T-helper 1 cell (primary cell): ENCODE data around the gene ZNF791.
"Not testable (repeated sequence)": the region's sequence is repeated elsewhere in the genome, so short reads cannot be mapped to it uniquely, and the experiment has no call there.

ENCODE experiments used
- DNase-seq, 5 donors: peaks; one replicate each; pipeline ENCODE4 v3.0.0-alpha.2; 2012 to 2020

Gene ZNF791

DNA sequence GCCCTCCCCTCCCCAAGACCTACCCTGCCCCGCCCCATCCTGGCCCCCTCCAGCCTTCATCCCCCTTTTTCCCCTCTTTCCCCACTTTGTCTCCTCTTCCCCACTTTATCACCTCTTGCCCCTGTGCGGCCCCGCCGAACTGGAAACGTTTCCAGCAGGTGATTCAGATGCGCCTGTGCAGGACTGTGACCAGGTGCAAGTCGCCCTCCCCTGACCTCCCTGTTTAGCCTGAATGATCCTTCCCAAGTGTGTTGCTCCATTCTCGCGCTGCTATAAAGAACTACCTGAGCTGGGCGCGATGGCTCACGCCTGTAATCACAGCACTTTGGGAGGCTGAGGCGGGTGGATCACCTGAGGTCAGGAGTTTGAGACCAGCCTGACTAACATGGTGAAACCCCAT lies 25.9 kb downstream of the ZNF791 start:
- no peak for DNase-seq

DNA sequence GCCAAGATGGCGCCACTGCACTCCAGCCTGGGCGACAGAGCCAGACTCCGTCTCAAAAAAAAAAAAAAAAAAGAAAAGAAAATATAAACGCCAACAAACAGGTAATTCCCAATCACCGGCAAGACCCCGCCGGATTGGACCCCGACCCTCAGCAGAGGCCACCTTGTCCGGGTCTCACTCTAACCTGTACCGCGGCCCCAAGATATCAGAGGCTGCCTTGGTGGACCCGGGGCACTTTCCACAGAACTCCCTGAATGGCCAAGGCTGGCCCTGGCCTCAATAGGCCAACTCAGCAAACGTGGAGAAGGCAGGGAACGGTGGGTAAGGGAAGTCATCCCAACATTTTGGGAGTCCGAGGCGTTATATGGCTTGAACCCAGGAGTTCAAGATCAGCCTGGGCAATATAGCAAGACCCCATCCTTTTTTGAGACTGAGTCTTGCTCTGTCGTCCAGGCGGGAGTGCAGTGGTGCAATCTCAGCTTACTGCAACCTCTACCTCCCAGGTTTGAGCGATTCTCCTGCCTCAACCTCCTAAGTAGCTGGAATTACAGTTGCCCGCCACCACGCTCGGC lies 28.0 kb downstream of the ZNF791 start:
- no peak for DNase-seq

DNA sequence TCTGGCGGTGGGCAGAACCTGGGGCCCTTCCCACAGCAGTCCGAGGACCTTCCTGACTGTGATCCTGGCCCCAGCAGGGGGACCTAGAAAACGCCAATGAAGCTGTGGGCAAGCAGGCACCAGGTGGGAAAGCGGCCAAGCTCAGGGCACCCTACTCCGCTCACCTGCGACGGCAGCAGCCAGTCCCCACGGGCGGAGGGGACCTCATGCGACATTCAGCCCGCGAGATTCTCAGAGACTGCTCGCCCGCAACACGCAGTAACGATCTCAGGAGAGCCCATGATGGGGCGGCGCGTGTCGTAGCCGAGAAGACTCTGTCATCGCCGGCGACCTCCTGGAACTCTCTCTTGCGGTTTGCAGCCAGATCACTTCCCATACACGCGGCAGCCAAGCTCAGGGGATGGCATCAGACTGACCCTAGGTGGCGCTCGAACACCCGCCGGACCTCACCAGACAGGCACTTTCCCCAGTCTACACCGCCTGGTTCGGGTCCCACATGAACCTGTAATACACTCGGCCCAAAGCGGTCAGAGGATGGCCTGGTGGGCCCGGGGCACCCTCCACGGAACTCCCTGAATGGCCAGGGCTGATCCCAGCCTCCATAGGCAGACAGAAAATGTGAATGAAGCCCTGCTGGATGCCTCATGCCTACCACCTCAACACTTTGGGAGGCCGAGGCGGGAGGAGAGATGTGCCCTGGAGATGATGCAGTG lies 29.3 kb downstream of the ZNF791 start:
- DNase-seq = peak; percentile 58 to 85 (median 76)

DNA sequence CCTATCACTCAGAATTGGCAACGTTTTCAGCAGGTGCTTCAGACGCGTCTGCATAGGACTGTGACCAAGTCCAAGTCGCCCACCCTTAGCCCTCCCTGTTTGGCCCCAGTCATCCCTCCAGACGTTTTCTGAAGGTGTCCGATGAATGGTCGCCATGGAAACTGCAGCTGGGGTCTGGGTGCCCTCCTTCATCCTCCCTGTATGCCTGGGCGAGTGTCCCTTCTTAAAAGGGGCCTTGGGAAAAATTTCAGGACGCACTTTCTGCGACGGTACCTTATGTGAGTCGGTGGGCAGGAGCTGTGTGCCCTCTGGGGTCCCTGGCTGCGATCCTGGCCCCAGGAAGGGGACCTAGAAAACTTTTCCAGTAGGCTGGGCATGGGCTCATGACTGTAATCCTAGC lies 30.7 kb downstream of the ZNF791 start:
- DNase-seq = no peak

DNA sequence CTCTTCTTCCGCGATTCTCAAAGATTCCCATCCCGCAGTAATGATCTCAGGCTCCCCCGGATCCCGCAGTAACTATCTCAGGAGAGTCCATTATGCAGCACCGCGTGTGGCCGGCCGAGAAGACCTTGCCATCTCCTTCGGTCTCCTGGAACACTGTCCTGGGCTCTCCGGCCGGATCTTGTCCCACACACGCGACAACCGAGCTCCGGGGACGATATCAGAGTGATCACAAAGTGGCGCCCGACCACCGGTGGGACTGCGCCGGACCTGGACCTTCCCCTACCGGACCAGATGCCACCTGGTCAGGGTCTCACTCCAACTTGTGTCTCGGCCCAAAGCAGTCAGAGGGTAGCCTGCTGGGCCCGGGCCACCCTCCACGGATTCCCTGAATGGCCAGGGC lies 31.8 kb downstream of the ZNF791 start:
- DNase-seq = no peak

DNA sequence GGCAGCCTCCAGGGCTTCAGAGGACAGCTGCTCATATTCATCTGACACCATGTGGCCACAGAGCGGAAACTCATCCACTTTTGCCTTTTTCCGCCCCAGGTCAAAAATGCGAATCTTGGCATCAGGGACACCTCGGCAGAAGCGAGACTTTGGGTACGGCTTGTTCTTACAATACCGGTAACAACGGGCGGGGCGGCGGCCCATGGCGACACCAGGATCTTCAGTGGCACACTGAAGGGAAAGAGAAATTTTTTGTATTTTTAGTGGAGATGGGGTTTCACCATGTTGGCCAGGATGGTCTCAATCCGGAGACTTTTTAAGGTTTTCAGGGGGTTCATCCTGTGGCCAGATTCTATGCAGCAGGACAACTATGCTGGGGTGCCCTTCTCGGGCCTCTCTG lies 33.0 kb downstream of the ZNF791 start:
- DNase-seq = not testable (repeated sequence)

DNA sequence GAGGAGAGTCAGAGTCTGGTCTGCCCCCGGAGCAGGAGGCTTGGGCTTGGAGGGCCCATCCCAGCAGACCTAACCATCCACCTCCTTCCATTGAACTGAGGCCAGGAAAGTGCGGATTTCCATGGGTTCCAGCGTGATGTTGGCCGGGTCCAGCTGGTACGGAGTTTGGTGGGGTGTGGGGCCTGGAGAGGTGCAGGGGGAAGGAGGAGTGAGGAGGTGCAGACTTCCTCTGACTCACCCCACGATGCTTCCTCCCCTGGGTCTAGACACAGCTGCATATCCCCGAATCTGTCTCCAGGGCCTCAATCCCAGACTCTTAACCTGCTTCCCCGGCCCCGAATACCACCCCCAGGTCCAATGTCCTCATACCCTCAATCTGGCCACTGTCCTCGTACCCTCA lies 35.8 kb downstream of the ZNF791 start:
- DNase-seq = no peak

DNA sequence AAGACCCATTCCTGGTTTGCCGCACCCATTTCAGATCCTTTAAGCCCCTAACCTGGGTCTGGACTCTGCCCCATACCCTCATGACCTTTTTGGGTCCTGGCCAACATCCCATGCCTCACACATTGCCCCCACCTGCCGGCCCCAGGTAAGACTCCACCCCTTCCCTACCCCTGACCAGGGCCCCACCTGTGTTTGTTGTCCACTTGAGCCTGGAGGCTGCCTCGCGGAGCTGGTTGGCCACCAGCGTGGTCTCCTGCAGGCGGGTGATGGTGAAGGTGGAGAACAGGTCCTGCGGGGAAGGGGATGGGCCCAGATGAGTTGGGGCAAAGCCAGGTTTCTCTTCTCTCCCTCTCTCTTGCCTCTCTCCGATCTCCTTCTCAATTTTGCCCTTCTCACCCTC lies 36.3 kb downstream of the ZNF791 start:
- no peak for DNase-seq

DNA sequence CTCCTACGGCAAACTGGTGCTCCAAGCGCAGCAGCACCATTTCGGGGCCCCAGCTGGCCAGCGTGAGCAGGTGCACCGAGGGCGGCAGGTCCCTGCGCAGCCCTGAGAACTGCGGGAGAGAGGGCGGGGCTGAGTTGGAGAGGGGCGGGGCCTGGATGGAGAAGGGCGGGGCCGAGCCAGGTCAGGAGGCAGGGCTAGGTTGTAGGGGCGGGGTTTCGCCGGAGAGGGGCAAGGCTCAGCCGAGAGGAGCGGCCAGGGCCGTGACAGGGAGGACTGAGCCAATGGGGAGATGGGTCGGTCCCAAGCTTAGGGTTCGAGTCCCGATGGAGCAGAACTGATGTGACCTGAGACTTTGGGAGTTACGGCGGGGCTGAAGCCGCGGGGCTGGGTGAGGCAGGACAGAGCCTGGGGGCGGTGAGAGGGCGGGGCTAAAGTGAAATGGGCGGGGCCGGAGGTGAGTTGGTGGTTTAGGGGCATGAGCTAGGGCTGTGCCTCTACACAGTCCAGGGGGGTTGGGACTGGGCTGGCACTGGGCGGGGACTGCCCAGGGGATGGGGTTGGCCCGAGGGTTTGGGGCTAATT lies 36.9 kb downstream of the ZNF791 start:
- DNase-seq = no peak

DNA sequence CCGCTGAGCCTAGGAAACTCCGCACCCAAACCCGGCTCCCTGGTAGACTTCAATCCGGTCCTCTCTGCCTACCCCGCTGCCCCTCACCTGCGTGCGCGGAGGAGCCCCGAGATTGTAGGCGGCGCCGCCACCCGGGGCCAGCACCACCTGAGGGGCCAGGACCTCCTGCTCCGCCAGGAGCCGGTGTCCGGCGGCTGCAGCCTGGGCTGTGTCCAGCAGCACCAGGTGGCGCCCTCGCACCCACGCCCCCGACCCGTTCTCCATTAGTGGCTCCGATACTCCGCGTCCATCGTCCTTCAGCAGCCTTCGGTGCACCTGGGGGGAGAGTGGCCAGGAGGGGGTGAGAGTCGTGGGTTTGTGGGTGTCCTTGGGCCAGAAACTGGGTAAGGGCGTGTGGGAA lies 37.4 kb downstream of the ZNF791 start:
- no peak for DNase-seq

DNA sequence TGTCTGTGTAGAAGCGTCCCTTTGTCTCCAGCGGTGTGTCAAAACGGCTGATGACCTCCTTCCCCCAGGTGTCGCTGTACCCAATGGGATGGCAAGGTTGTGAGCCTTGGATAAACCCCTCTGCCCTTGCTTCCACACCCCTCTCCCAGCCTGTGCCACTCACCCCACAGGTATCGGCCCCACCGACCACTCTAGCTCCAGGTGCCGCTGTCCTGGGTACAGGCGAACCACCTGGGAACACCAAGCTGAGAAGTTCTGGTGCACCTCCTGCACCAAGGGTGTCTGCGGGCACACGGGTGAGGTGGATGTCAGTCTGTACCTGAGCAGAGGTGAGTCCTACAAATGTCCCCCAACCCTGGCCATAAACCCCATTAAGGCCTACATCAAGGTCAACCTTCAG lies 39.2 kb downstream of the ZNF791 start:
- DNase-seq = no peak

DNA sequence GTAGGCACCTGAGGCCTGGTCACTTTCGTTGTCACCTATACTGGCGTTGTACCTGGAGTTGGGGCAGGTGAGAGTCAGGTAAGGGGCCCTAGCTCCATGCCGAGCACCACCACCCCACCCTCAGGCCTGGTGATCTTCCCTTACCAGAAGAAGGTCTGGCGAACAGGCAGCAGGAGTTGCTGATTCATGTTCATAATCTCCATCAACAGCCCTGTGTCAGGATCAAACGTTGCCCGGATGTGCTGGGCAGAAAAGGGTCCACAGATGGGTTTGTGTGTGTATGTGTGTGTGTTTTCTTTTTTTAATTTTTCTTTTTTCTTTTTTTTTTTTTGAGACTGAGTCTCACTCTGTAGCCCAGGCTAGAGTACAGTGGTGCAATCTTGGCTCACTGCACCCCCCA lies 41.5 kb downstream of the ZNF791 start:
- DNase-seq = no peak

DNA sequence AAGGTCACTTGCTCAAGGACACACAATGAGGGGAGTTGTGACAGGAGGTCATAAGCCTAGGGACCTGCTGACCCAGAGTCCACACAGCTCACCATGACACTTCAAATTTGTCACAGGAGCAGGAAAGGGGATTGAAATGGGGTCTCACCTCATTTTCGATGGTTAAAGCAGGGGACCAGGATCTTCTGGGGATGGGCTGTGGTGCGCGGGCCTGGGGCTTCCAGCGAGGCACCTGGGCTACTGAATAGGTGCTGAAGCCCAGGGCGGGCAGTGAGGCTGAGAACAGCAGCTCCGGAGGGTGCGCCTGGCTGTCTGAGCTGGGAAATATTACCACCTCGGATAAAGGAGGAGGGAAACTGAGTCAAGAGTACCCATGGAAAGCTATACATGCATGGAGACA lies 44.8 kb downstream of the ZNF791 start:
- DNase-seq = no peak

DNA sequence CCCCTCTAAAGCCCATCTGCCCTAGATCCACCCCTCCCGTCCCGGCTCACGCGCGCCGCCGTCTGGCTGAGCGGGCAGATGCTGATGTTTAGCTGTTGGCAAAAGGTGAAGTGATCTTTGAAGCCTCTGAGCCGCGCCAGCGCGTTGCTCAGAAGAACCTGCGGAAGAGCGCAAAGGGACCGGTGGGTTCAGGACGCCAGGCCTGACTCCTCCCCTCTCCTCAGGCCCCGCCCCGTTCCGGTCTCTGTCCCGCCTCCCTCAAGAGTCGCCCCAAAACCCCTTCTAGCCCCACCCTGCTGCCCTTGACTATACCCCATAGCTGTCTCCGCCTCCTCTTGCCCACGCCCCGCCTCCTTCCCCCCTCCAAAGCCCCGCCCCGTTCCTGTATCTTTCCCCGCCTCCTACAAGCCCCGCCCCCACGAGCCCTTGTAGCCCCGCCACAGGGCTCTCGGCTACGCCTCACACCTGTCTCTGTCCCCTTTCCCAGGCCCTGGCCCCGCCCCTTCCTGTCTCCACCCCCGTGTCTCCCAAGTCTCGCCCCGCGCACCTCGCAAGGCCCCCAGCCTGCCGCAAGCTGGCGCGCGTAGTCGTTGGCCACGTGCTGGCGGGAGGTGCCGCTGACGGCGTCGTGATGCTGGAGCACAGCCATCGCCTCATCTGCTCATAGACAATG lies 46.3 kb downstream of the ZNF791 start:
- DNase-seq = no peak

DNA sequence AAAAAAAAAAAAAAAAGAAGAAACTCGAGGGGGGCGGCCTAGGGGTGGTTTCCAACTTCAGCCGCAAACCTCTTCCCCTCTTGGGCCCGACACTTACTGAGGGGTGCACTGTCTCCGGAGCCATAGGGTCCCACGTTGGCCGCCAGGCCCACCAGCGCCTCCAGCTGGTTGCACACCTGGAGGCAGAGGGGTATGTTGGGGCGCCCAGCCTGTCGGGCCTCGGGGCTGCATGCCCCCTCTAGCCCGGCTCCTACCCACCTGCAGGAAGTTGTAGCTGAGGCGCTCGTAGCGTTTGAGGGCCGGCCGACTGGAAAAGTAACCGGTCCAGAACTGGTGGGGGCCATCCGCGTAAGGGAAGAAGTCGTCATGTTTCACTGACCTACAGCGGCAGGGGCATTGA lies 47.2 kb downstream of the ZNF791 start:
- DNase-seq = no peak

DNA sequence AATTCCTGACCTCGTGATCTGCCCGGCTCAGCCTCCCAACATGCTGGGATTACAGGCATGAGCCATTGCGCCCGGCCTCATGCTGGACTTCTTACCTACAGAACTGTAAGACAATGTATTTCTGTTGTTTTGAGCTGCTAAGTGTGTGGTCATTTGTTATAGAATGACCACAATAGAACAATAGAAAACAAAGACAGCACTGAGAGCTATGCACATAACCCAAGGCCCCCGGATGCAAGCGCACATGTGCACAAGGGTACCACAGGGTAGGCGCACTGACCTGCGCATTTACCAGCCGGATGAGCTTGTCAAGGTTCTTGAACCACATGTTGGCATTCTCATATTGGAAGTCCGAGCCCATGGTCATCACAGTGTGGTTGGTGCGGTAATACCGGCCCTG lies 50.3 kb downstream of the ZNF791 start:
- DNase-seq = no peak

DNA sequence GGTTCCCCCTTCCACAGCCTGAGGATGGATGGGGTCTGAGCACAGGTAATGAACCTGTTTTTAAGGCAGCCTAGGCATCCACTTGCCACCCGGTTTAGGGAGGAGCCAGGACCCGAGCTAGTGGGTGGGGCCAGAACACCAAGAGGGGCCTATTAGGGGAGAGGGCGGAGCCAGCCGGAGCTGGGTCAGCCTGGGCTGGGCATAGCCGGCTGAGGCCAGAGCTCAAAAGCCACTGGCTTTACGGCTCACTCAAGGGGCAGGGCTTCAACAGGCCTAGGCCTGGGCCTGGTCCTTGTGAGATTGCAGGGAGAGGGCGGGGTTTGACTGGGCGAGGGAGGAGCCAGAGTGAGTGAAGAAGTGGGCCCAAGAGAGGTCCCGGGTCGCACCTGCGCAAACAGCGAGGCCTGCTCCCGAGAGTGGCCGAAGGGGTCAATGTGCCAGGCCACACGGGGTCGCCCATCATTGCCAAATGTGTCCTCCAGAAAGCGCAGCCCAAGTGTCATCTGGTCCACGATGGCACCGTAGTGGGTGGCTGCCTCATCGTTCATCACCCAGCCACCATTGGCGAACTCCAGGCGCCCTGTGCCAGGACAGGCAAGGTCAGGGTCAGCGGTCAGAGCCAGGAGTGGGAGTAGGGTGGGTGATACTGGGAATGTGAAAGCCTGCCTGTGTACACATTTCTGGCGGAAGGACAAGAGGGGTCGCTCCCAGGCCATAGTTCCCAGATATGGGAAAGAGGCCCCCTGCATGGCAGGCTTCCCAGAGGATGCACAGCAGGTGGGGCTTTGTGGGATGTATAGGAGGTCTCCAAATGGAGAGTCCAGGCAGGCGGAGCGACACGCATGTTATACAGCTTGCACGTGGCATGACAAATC lies 53.9 kb downstream of the ZNF791 start:
- DNase-seq = no peak

DNA sequence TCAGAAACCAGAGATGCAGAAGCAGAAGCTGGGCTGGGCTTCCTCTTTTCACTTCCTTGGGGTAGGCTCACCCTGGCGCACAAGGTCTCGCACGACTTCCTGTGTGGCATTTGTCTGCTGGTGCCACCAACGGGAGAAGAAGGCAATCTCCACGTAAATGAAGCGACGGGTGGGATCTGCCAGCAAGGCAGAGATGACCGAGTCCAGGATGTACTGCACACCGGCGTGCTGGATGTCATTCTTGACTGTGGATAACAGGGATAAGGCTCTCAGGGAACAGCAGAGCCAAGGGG lies 54.5 kb downstream of the ZNF791 start:
- DNase-seq = peak in 3 of 5 donors; percentile 29 to 78 (median 45)

DNA sequence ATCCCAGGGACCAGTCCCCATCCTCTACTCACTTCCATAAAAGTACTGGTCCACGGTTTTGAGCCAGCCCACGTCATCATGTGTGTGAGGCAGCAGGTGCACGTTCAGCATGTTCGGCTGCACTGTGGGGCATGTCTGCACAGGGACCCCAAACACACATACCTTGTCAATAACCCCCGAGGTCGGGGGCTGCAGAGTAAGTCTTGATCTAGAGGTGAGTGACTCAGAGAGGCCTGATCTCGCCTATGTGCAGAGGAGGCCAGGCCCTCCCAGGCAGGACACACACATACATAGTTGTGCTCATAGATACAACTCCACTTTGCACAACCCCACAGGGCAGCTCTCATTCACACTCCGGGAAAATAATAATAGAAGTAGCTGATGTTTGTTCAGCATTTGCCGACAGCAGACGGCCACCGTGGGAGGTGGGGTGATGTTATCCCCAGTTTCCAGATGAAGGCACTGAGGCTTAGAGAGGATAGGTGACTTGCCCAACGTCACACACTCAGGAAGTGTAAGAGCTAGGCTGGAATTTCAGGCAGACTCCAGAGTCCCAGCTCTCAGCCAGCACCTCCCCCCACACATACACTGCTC lies 55.0 kb downstream of the ZNF791 start:
- DNase-seq = peak in 1 of 5 donors; percentile 25

DNA sequence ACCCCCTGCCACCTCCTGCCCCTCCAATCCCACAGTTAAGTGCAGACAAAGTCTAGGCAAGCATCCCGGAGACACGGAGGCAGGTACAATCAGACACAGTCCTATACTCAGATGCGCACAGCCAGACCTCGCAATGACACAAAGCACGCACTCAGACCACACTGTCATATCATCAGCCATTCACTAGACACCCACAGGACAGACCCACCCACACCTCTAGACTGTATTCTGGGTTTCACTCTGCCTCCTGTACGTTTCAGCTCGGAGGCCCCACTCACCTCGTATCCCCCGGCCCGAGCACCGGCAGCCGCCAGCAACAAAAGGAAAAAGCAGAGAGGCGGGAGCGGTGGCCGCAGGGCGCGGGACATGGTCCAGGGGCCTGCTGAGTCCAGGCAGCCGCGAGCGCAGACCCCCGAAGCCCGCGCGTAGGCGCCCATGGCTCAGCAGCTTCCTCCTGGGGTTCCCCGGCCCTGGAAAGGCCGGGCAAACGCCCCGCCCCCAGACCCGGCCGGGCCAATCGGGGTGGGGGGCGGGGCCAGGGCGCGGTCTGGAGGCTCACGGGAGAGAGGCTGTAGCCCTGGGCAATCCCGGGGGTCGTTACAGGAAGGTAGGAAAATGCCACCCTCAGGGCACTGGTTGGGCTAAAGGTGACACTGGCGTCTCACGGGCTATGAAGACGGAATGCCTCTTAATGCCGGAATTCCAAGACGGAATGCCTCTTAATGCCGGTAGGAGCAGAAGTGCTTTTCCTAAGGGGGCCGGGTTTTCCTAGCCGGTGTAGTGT lies 55.7 kb downstream of the ZNF791 start, which contains the start of the genes MAN2B1 and WDR83:
TSS of gene MAN2B1 (minus strand) at position 478 of the 784 bp plus-strand sequence. CDS start at position 437, 41 bp downstream.
TSS of gene WDR83 (plus strand) at position 543 of the 784 bp plus-strand sequence. CDS start 2,984 bp downstream, outside the sequence.
- peak; percentile 68 to 81 (median 71) for DNase-seq

DNA sequence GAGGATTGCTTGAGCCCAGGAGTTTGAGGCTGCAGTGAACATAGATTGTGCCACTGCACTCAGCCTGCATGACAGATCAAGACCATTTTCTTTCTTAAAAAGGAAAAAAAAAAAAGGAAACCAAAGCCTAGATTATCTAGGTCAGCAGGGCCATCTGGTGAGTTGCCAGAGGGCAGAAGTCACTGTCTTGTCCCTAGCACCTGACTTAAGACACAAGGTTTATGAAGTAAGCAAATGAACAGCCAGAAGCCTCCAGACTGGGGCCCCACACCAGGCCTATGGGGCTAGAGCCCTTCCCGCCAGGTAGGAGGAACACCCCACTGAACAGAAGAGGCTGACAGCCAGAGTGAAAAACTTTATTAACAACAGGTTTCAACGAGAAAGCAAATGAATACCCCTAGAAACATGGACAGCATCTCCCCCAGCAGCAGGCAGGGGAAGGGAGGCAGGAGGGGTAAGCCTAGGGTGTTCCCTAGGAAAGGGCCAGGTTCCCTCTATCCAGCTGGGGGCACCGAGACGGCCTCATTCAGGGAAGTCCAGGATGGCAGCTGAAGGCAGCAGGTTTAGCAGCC lies 57.1 kb downstream of the ZNF791 start:
- DNase-seq = no peak
